GM12878 (cell line): ENCODE measurements around the gene GPN1. TPM values are rescaled to one million over a fixed set of nuclear protein-coding genes. Genes with fewer than 3 reads are reported as not detected.

Source experiments
- ATAC-seq: fragments of 200-7000 bp; cut with Tn5 transposase; 3 replicates; pipeline ENCODE4 v1.9.1; 2020; ENCODE audit warnings: mild to moderate bottlenecking, moderate library complexity
- BruUV-seq: library from RNA; stranded (reverse); fragments of 400-500 nt; replicated peaks from 2 replicates; lab custom pipeline; 2021; lab: Mats Ljungman, UMichigan
- CTCF ChIA-PET: fragments of 300-600 bp; sonication (Branson Sonifier 250); formaldehyde crosslinking; extraction: SDS; loops from one replicate; lab custom pipeline; 2021; ENCODE audit warnings: inconsistent platforms; lab: Yijun Ruan, JAX
- POLR2A ChIA-PET: fragments of 350-600 bp; formaldehyde crosslinking; extraction: SDS; loops from one replicate; lab custom pipeline; 2021; ENCODE audit warnings: inconsistent platforms; lab: Charles Lee
- RAD21 ChIA-PET: fragments of 300-600 bp; sonication (Branson Sonifier 250); formaldehyde crosslinking; loops from one replicate; lab custom pipeline; 2023; ENCODE audit warnings: antibody characterized with exemption; ENCODE audit not compliant: unreplicated experiment; lab: Charles Lee
- SMC1A ChIA-PET: fragments of 300-600 bp; sonication (Branson Sonifier 250); formaldehyde crosslinking; loops from one replicate; lab custom pipeline; 2023; ENCODE audit not compliant: unreplicated experiment, uncharacterized antibody; lab: Charles Lee
- DNase-seq: peaks from one replicate; pipeline ENCODE4 v3.0.0-alpha.2; 2011; ENCODE audit warnings: low read depth, low spot score
- FAIRE-seq: peaks from 3 replicates; lab custom pipeline; 2011; peaks lifted over from hg19 to GRCh38; lab: Jason Lieb, UNC
- H2AFZ ChIP-seq: 2 replicates; pipeline ENCODE4 v1.6.0; 2011; ENCODE audit warnings: low read depth, low read length, control low read depth; ENCODE audit not compliant: control insufficient read depth
- H3K27ac ChIP-seq: 2 replicates; pipeline ENCODE4 v1.5.1; 2011; ENCODE audit warnings: control low read depth; ENCODE audit not compliant: control insufficient read depth, insufficient read depth
- H3K27me3 ChIP-seq, 2 experiments: replicated peaks in 1 of 2; 2 replicates each; pipeline versions ENCODE4 v1.6.0 to v1.6.1; 2011; ENCODE audit warnings: low read length in 1 of 2; ENCODE audit not compliant: control insufficient read depth in 2 of 2, insufficient read depth in 2 of 2
- H3K36me3 ChIP-seq, 2 experiments: 2 replicates each; pipeline ENCODE4 v1.5.1; 2011; ENCODE audit warnings: low read length in 1 of 2; ENCODE audit not compliant: control insufficient read depth in 2 of 2, insufficient read depth in 2 of 2
- H3K4me1 ChIP-seq: 2 replicates; pipeline ENCODE4 v1.6.1; 2011; ENCODE audit warnings: mild to moderate bottlenecking, low read length, moderate library complexity, mixed read lengths; ENCODE audit not compliant: control insufficient read depth, insufficient read depth
- H3K4me2 ChIP-seq: 2 replicates; pipeline ENCODE4 v1.6.0; 2011; ENCODE audit warnings: control low read depth; ENCODE audit not compliant: control insufficient read depth, insufficient read depth
- H3K4me3 ChIP-seq: fragments of 200-600 bp; sonication (generic); 2 replicates; pipeline ENCODE4 v1.5.1; 2016
- H3K79me2 ChIP-seq: 2 replicates; pipeline ENCODE4 v1.6.0; 2011; ENCODE audit warnings: low read length; ENCODE audit not compliant: control insufficient read depth, insufficient read depth
- H3K9ac ChIP-seq: 2 replicates; pipeline ENCODE4 v1.8.0; 2011; ENCODE audit warnings: low read length, control low read depth, mixed read lengths; ENCODE audit not compliant: control insufficient read depth, insufficient read depth
- H3K9me3 ChIP-seq: replicated peaks from 3 replicates; pipeline ENCODE4 v1.5.1; 2011; ENCODE audit warnings: mild to moderate bottlenecking, low read length; ENCODE audit not compliant: control insufficient read depth, insufficient read depth
- H4K20me1 ChIP-seq: 2 replicates; pipeline ENCODE4 v1.6.0; 2011; ENCODE audit not compliant: control insufficient read depth, insufficient read depth
- ASH2L ChIP-seq: fragments of 300-600, 200-600 bp; sonication (generic); IDR thresholded peaks from 2 replicates; pipeline ENCODE4 v1.6.1; 2017; ENCODE audit warnings: low read depth, mild to moderate bottlenecking, borderline replicate concordance
- BMI1 ChIP-seq: fragments of 450-650 bp; IDR thresholded peaks from 2 replicates; pipeline ENCODE4 v1.6.1; 2016; ENCODE audit warnings: mild to moderate bottlenecking, moderate library complexity, borderline replicate concordance
- DPF2 ChIP-seq: fragments of 450-650 bp; IDR thresholded peaks from 2 replicates; pipeline ENCODE4 v1.6.1; 2017; ENCODE audit warnings: mild to moderate bottlenecking
- ESRRA ChIP-seq: IDR thresholded peaks from 2 replicates; pipeline ENCODE4 v1.6.1; 2012; ENCODE audit warnings: mild to moderate bottlenecking, low read length, improper control_type of control experiment
- GATAD2B ChIP-seq: fragments of 450-650 bp; conservative IDR thresholded peaks from 2 replicates; pipeline ENCODE4 v1.6.1; 2017; ENCODE audit warnings: low read depth, mild to moderate bottlenecking, moderate library complexity
- HDAC2 ChIP-seq: fragments of 200-600 bp; sonication (generic); IDR thresholded peaks from 2 replicates; pipeline ENCODE4 v1.6.1; 2017
- JUND ChIP-seq: IDR thresholded peaks from 2 replicates; pipeline ENCODE4 v1.6.1; 2012; ENCODE audit warnings: low read depth, mild to moderate bottlenecking, low read length, improper control_type of control experiment, moderate library complexity
- POU2F2 ChIP-seq: IDR thresholded peaks from 3 replicates; pipeline ENCODE4 v1.6.1; 2011; ENCODE audit warnings: low read depth, mild to moderate bottlenecking, low read length, borderline replicate concordance
- RAD51 ChIP-seq: fragments of 450-650 bp; IDR thresholded peaks from 2 replicates; pipeline ENCODE4 v1.6.1; 2016; ENCODE audit warnings: moderate library complexity, mild to moderate bottlenecking, inconsistent platforms
- SP1 ChIP-seq: IDR thresholded peaks from one replicate; pipeline ENCODE4 v1.6.1; 2011; ENCODE audit warnings: low read depth, low read length
- TCF7 ChIP-seq: IDR thresholded peaks from 2 replicates; pipeline ENCODE4 v1.6.1; 2014; ENCODE audit warnings: antibody characterized with exemption, borderline replicate concordance
- WGBS: methylation state at CpG from one replicate; pipeline ENCODE4 v1.1.6; 2016; ENCODE audit warnings: low lambda C conversion rate; ENCODE audit not compliant: insufficient replicate concordance, insufficient coverage; ENCODE audit errors: missing lambda C conversion rate; 5-methylcytosine and 5-hydroxymethylcytosine counted together
- in situ Hi-C: fragments of 300-500 bp; cut with MboI; formaldehyde crosslinking; loops from 9 replicates; pipeline ENCODE4 v1.14.3; 2018; ENCODE audit warnings: mixed read lengths
- intact Hi-C: fragments of 100-400 bp; cut with micrococcal nuclease; formaldehyde crosslinking; loops from one replicate; pipeline ENCODE4 v1.14.2; 2022; ENCODE audit not compliant: unreplicated experiment
- polyA plus RNA-seq, 11 experiments: library from polyadenylated mRNA; depleted of rRNA in 4 of 11; unstranded in 6 of 11; stranded (reverse) in 5 of 11; fragments of >200 nt; fragmentation: Nextera tagmentation in 4 of 11; fragmentation: Illumina TruSeq in 1 of 11; extraction: Ambion mirVana in 4 of 11; extraction: Trizol in 1 of 11; gene quantifications; 1 replicate in 1 of 11; 2 replicates in 10 of 11; pipeline versions ENCODE4 v1.2.1 to v1.2.3, GENCODE V29; 2011 to 2016; ENCODE audit warnings: inconsistent platforms in 2 of 11, missing spikeins in 2 of 11, low read depth in 1 of 11
- total RNA-seq, 4 experiments: library from RNA; depleted of rRNA in 3 of 4; stranded (reverse); fragments of >200 nt in 3 of 4; fragmentation: Illumina TruSeq in 1 of 4; extraction: Trizol in 1 of 4; gene quantifications; 2 replicates each; pipeline versions ENCODE4 v1.2.1 to v1.2.3, GENCODE V29; 2013 to 2021

The GPN1 gene
- total and polyA plus RNA-seq, 10 of the 15 experiments (the other 5 are each of a cell fraction or from before 2014, with no cell fraction given): 32.1 to 108 (median 60.4) TPM

DNA sequence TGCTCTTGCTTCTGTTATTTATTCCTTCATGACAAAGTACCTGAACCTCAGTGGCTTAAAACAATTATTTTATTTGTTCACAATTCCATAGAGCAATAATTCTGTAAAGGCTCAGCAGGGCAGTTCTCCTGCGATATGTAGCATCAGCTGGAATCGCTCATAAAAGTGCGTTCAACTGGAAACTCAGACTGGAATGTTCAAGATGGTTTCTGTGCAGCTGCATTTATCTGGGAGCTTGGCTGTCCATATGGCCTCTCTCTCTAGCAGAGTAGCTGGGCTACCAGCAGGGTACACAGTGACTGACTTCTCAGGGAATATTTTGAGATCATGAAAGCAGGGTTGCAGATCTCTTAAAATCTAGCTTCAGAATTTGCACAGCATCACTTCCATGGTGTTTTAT is 13.5 kb upstream of the GPN1 start:
- Histone ChIP-seq H3K27ac (no peak overlapping the region), H3K36me3 (peaks cover 7 to 42% of the 10 kb centered on the region in 2 experiments; a peak in 3 of 4 replicates), H3K79me2 (no peaks in the 10 kb centered on the region), H4K20me1 (no peaks in the 10 kb centered on the region), H3K4me3 (no peak overlapping the region), H3K9me3 (no peaks in the 10 kb centered on the region), H3K4me1 (no peaks in the 10 kb centered on the region), H2AFZ (no peak overlapping the region), H3K9ac (no peak overlapping the region), H3K4me2 (no peak overlapping the region), H3K27me3 (no peaks in the 10 kb centered on the region)
- ChIA-PET RAD21 (no interaction called here), POLR2A (no interaction called here), CTCF (interaction anchor here (1.3 kb wide), 1 partner anchor 67 kb away, joined by 3 read pairs; no protein-coding TSS in a partner anchor), SMC1A (no interaction called here)
- no TSS peak for BruUV-seq
- no peak for TF ChIP-seq BMI1
- no peak for TF ChIP-seq JUND
- TF ChIP-seq TCF7: no peak
- TF ChIP-seq GATAD2B: no peak
- TF ChIP-seq RAD51: no peak
- in situ Hi-C loops (no loop called here), intact Hi-C loops (no loop called here)
- no peak for FAIRE-seq
- WGBS: 94% methylated on average over 3 of the region's 3 CpGs
- no peak for DNase-seq
- ATAC-seq: no peak

GRCh38 chr2:27621524-27621923 is 7.3 kb upstream of the GPN1 start:
- Histone ChIP-seq H3K27me3 (no peaks in the 10 kb centered on the region), H3K9me3 (no peaks in the 10 kb centered on the region), H3K36me3 (peaks cover 6 to 39% of the 10 kb centered on the region in 2 experiments; a peak in 3 of 4 replicates), H2AFZ (no peak overlapping the region), H3K27ac (no peak overlapping the region), H4K20me1 (no peaks in the 10 kb centered on the region), H3K4me1 (no peaks in the 10 kb centered on the region; the same call in 1 of the 2 replicates), H3K9ac (no peak overlapping the region), H3K79me2 (no peaks in the 10 kb centered on the region), H3K4me2 (no peak overlapping the region), H3K4me3 (no peak overlapping the region)
- ChIA-PET POLR2A (interaction anchor here (1.2 kb wide), 1 partner anchor 36 kb away, joined by 3 read pairs; no protein-coding TSS in a partner anchor), SMC1A (interaction anchor here (1.3 kb wide), 1 partner anchor 55 kb away, joined by 3 read pairs; no protein-coding TSS in a partner anchor), CTCF (interaction anchor here (0.7 kb wide), 1 partner anchor 62 kb away, joined by 4 read pairs; no protein-coding TSS in a partner anchor), RAD21 (no interaction called here)
- intact Hi-C loops: no loop called here
- no peak for DNase-seq
- BruUV-seq: no TSS peak
- WGBS: 100% methylated on average over 1 of the region's 1 CpG
- FAIRE-seq: no peak
- TF ChIP-seq SP1: no peak
- no peak for TF ChIP-seq HDAC2
- TF ChIP-seq DPF2: no peak
- no peak for TF ChIP-seq ESRRA
- TF ChIP-seq POU2F2: no peak
- TF ChIP-seq ASH2L: no peak
- in situ Hi-C loops: no loop called here
- no peak for ATAC-seq
